Thoracic aorta (tissue), 2 donors: ENCODE measurements around the gene SLC7A6OS. TPM values are rescaled to one million over a fixed set of nuclear protein-coding genes. Genes with fewer than 3 reads are reported as not detected.

ENCODE experiments used
- ATAC-seq: fragments of 150-250 bp; one replicate; pipeline ENCODE4 v1.8.0; 2017; ENCODE audit warnings: low read depth; ENCODE audit not compliant: insufficient number of reproducible peaks, low FRiP score
- DNase-seq: peaks from one replicate; pipeline ENCODE4 v3.0.0-alpha.2; 2020; ENCODE audit warnings: low spot score
- H3K27ac ChIP-seq, 2 donors: fragments of 200-600 bp; sonication (generic); 1 replicate in 1 of 2; 2 replicates in 1 of 2; pipeline ENCODE4 v1.5.1; 2016; ENCODE audit warnings: mild to moderate bottlenecking in 2 of 2, moderate library complexity in 2 of 2
- H3K27me3 ChIP-seq: fragments of 200-600 bp; sonication (generic); replicated peaks from 2 replicates; pipeline ENCODE4 v1.6.0; 2016; ENCODE audit warnings: mild to moderate bottlenecking; ENCODE audit not compliant: insufficient read depth
- H3K36me3 ChIP-seq: fragments of 200-600 bp; sonication (generic); one replicate; pipeline ENCODE4 v1.5.1; 2016
- H3K4me1 ChIP-seq, 2 donors: fragments of 200-600 bp; sonication (generic); 1 replicate in 1 of 2; 2 replicates in 1 of 2; pipeline versions ENCODE4 v1.5.1 to v1.6.0; 2016; ENCODE audit warnings: low read depth in 2 of 2, mild to moderate bottlenecking in 1 of 2; ENCODE audit not compliant: control insufficient read depth in 1 of 2
- H3K4me3 ChIP-seq: fragments of 200-600 bp; sonication (generic); 2 replicates; pipeline ENCODE4 v1.5.1; 2016; ENCODE audit warnings: mild to moderate bottlenecking
- H3K9me3 ChIP-seq: fragments of 200-600 bp; sonication (generic); 2 replicates; pipeline ENCODE4 v1.5.1; 2016
- CTCF ChIP-seq: fragments of 200-600 bp; sonication (generic); IDR thresholded peaks from one replicate; pipeline ENCODE4 v1.5.1; 2019; ENCODE audit warnings: antibody characterized with exemption
- total RNA-seq, 2 donors: library from RNA; depleted of rRNA; stranded (reverse); fragments of >200 nt; gene quantifications; one replicate each; pipeline versions ENCODE4 v1.1.0 to v1.2.3, GENCODE V29; 2016

Gene SLC7A6OS
- total RNA-seq, 2 donors from 2014 or later = 15.6 to 22.6 TPM

GRCh38 chr16:68251832-68252231, 58.9 kb downstream of the SLC7A6OS start:
- no peak for DNase-seq
- Histone ChIP-seq H3K27me3 (no peaks in the 10 kb centered on the region), H3K36me3 (peaks cover 52% of the 10 kb centered on the region), H3K4me3 (no peak overlapping the region), H3K27ac (peak overlapping the region; percentile 78 to 95), H3K4me1 (peaks cover 36 to 46% of the 10 kb centered on the region in 2 donors), H3K9me3 (no peaks in the 10 kb centered on the region)
- no peak for TF ChIP-seq CTCF
- no peak for ATAC-seq

GRCh38 chr16:68250951-68251350, 59.8 kb downstream of the SLC7A6OS start:
- peak overlapping the region; percentile 78 to 95 for H3K27ac ChIP-seq
- TF ChIP-seq CTCF = no peak
- peaks cover 49% of the 10 kb centered on the region for H3K36me3 ChIP-seq
- ATAC-seq (no peak), DNase-seq (no peak)
- peaks cover 43 to 54% of the 10 kb centered on the region in 2 donors for H3K4me1 ChIP-seq
- no peaks in the 10 kb centered on the region for H3K9me3 ChIP-seq
- no peaks in the 10 kb centered on the region for H3K27me3 ChIP-seq
- H3K4me3 ChIP-seq = no peak overlapping the region

- Histone ChIP-seq H3K27me3 (no peaks in the 10 kb centered on the region), H3K27ac (peak overlapping the region in 1 of 2 donors; percentile 16), H3K9me3 (no peaks in the 10 kb centered on the region), H3K4me1 (peaks cover 46 to 61% of the 10 kb centered on the region in 2 donors), H3K4me3 (no peak overlapping the region), H3K36me3 (peaks cover 34% of the 10 kb centered on the region)
- DNase-seq (no peak), ATAC-seq (no peak)
- TF ChIP-seq CTCF = no peak
Observed at GRCh38 chr16:68249371-68249770, 61.4 kb downstream of the SLC7A6OS start.

Other genes with a start within 250 kb of the SLC7A6OS start
- 10 to 100 TPM; 51.1 to 56.7 TPM for gene NFATC3, start 225.6 kb downstream of the SLC7A6OS start, total RNA-seq
- gene ESRP2, start 74.8 kb downstream of the SLC7A6OS start, total RNA-seq = 1 to 10 TPM; 2.0 to 9.1 TPM
- 10 to 100 TPM; 17.8 to 34.9 TPM for gene PLA2G15, start 65.6 kb downstream of the SLC7A6OS start, total RNA-seq
- gene SLC7A6, start 46.4 kb downstream of the SLC7A6OS start, total RNA-seq = 100 to 1,000 TPM in 1 of 2 donors, 10 to 100 TPM in 1; 92.1 to 125 TPM
- 10 to 100 TPM; 46.6 to 74.2 TPM for gene PRMT7, start 73 bp upstream of the SLC7A6OS start, total RNA-seq
- 1 to 10 TPM in 1 of 2 donors, under 1 TPM in 1; 0.41 to 6.5 TPM for gene SMPD3, start 137.6 kb upstream of the SLC7A6OS start, total RNA-seq
- 10 to 100 TPM; 26.6 to 29.5 TPM for gene ZFP90, start 228.3 kb upstream of the SLC7A6OS start, total RNA-seq